GM23338 (cell line): ENCODE results near the gene FDX1. TPM values are rescaled to one million over a fixed set of nuclear protein-coding genes. Genes with fewer than 3 reads are reported as not detected.

ENCODE experiments used
- ATAC-seq: fragments of 200-7000 bp; cut with Tn5 transposase; 3 replicates; pipeline ENCODE4 v1.9.1; 2020
- DNase-seq: peaks from one replicate; pipeline ENCODE4 v3.0.0-alpha.2; 2015; ENCODE audit warnings: low spot score
- H2AFZ ChIP-seq: fragments of 200-600 bp; sonication (generic); 2 replicates; pipeline ENCODE4 v1.8.0; 2016; ENCODE audit warnings: antibody characterized with exemption, mild to moderate bottlenecking, moderate library complexity
- H3F3A ChIP-seq: fragments of 200-600 bp; sonication (generic); replicated peaks from 2 replicates; pipeline ENCODE4 v1.8.0; 2017; ENCODE audit warnings: antibody characterized with exemption, mixed run types, low read depth
- H3K27ac ChIP-seq: fragments of 200-600 bp; sonication (generic); 2 replicates; pipeline ENCODE4 v1.6.1; 2016; ENCODE audit warnings: low read depth
- H3K27me3 ChIP-seq: fragments of 200-600 bp; sonication (generic); 2 replicates; pipeline ENCODE4 v1.8.0; 2016; ENCODE audit warnings: mild to moderate bottlenecking, mixed run types, moderate library complexity; ENCODE audit not compliant: insufficient read depth
- H3K36me3 ChIP-seq: fragments of 200-600 bp; sonication (generic); 2 replicates; pipeline ENCODE4 v1.8.0; 2016; ENCODE audit warnings: mild to moderate bottlenecking; ENCODE audit not compliant: insufficient read depth
- H3K4me1 ChIP-seq: fragments of 200-600 bp; sonication (generic); 2 replicates; pipeline ENCODE4 v1.8.0; 2016; ENCODE audit warnings: mild to moderate bottlenecking, moderate library complexity; ENCODE audit not compliant: insufficient read depth
- H3K4me2 ChIP-seq: fragments of 200-600 bp; sonication (generic); 2 replicates; pipeline ENCODE4 v1.7.1; 2017; ENCODE audit warnings: mixed run types
- H3K4me3 ChIP-seq: fragments of 200-600 bp; sonication (generic); 2 replicates; pipeline ENCODE4 v1.6.1; 2016; ENCODE audit warnings: mixed run types
- H3K79me2 ChIP-seq: fragments of 200-600 bp; sonication (generic); replicated peaks from 2 replicates; pipeline ENCODE4 v1.8.0; 2017; ENCODE audit warnings: mild to moderate bottlenecking; ENCODE audit not compliant: insufficient read depth
- H3K9me2 ChIP-seq: fragments of 200-600 bp; sonication (generic); 2 replicates; pipeline ENCODE4 v1.8.0; 2017; ENCODE audit not compliant: insufficient read depth
- H4K20me1 ChIP-seq: fragments of 200-600 bp; sonication (generic); replicated peaks from 2 replicates; pipeline ENCODE4 v1.8.0; 2017; ENCODE audit warnings: mild to moderate bottlenecking; ENCODE audit not compliant: insufficient read depth
- H3K27ac Mint-ChIP-seq: 2 replicates; pipeline ENCODE4 v1.8.0; 2020; ENCODE audit warnings: inconsistent platforms, mild to moderate bottlenecking, moderate library complexity, mixed read lengths
- H3K27me3 Mint-ChIP-seq: 3 replicates; pipeline ENCODE4 v1.8.0; 2022; ENCODE audit warnings: low read depth, mild to moderate bottlenecking, moderate library complexity, mixed read lengths, inconsistent platforms; ENCODE audit not compliant: insufficient read depth, poor library complexity
- H3K36me3 Mint-ChIP-seq: 3 replicates; pipeline ENCODE4 v1.8.0; 2021; ENCODE audit warnings: low read depth, mild to moderate bottlenecking, inconsistent platforms, moderate library complexity, mixed read lengths
- H3K4me1 Mint-ChIP-seq: 3 replicates; pipeline ENCODE4 v1.8.0; 2020; ENCODE audit warnings: mild to moderate bottlenecking, inconsistent platforms, mixed read lengths
- H3K4me3 Mint-ChIP-seq: 3 replicates; pipeline ENCODE4 v1.8.0; 2021; ENCODE audit warnings: moderate library complexity, mild to moderate bottlenecking, inconsistent platforms, mixed read lengths
- H3K9me3 Mint-ChIP-seq: 3 replicates; pipeline ENCODE4 v1.8.0; 2020; ENCODE audit warnings: moderate library complexity, mild to moderate bottlenecking, inconsistent platforms, mixed read lengths
- CREB1 ChIP-seq: fragments of 250-450 bp; sonication (Bioruptor Pico); IDR thresholded peaks from 2 replicates; pipeline ENCODE4 v1.5.0; 2020; ENCODE audit warnings: low read depth, mild to moderate bottlenecking, moderate library complexity
- CTCF ChIP-seq, 2 experiments: fragments of 200-600 bp in 1 of 2; sonication (generic) in 1 of 2; conservative IDR thresholded peaks; 2 replicates each; pipeline versions ENCODE4 v1.5.1 to v1.6.1; 2016 to 2017; ENCODE audit warnings: antibody characterized with exemption in 2 of 2, low read depth in 2 of 2, mild to moderate bottlenecking in 2 of 2, moderate library complexity in 1 of 2
- ETS1 ChIP-seq: IDR thresholded peaks from 2 replicates; pipeline ENCODE4 v1.6.1; 2016; ENCODE audit warnings: antibody characterized with exemption
- EZH2 ChIP-seq: fragments of 200-600 bp; sonication (generic); IDR thresholded peaks from one replicate; pipeline ENCODE4 v1.8.0; 2017; ENCODE audit warnings: antibody characterized with exemption, mild to moderate bottlenecking, low read depth; ENCODE audit not compliant: unreplicated experiment
- EZH2phosphoT487 ChIP-seq: fragments of 200-600 bp; sonication (generic); IDR thresholded peaks from one replicate; pipeline ENCODE4 v1.8.1; 2018; ENCODE audit warnings: antibody characterized with exemption; ENCODE audit not compliant: unreplicated experiment
- JUNB ChIP-seq: IDR thresholded peaks from one replicate; pipeline ENCODE4 v1.6.1; 2016; ENCODE audit warnings: antibody characterized with exemption; ENCODE audit not compliant: unreplicated experiment
- NANOG ChIP-seq: IDR thresholded peaks from 2 replicates; pipeline ENCODE4 v1.6.1; 2016; ENCODE audit warnings: antibody characterized with exemption, borderline replicate concordance
- POLR2AphosphoS5 ChIP-seq: IDR thresholded peaks from 2 replicates; pipeline ENCODE4 v1.6.1; 2016; ENCODE audit warnings: antibody characterized with exemption, low read depth
- REST ChIP-seq: IDR thresholded peaks from one replicate; pipeline ENCODE4 v1.6.1; 2018; ENCODE audit warnings: antibody characterized with exemption; ENCODE audit not compliant: unreplicated experiment
- ZNF114 ChIP-seq: fragments of 250-450 bp; sonication (Bioruptor Pico); IDR thresholded peaks from 2 replicates; pipeline ENCODE4 v1.5.0; 2020; ENCODE audit warnings: mild to moderate bottlenecking, moderate library complexity
- ZNF331 ChIP-seq: fragments of 250-450 bp; sonication (Bioruptor Pico); IDR thresholded peaks from 2 replicates; pipeline ENCODE4 v1.5.0; 2020; ENCODE audit warnings: low read depth, mild to moderate bottlenecking, moderate library complexity
- ZNF462 ChIP-seq: fragments of 250-450 bp; sonication (Bioruptor Pico); IDR thresholded peaks from 2 replicates; pipeline ENCODE4 v1.5.0; 2020; ENCODE audit warnings: mild to moderate bottlenecking, moderate library complexity
- polyA plus RNA-seq: library from polyadenylated mRNA; unstranded; fragments of >200 nt; fragmentation: Nextera tagmentation; extraction: Ambion mirVana; gene quantifications from 2 replicates; pipeline ENCODE4 v1.2.1, GENCODE V29; 2016
- total RNA-seq: library from RNA; depleted of rRNA; stranded (reverse); fragments of >200 nt; shearing (Covaris generic); gene quantifications from 2 replicates; pipeline ENCODE4 v1.2.3, GENCODE V29; 2014

FDX1 gene
- total and polyA plus RNA-seq, 2 experiments from 2014 or later, result 11.1 to 15.9 TPM

GRCh38 chr11:110512026-110512425 is 82.3 kb downstream of the FDX1 start:
- DNase-seq (no peak), ATAC-seq (no peak)
- Histone ChIP-seq H3K4me1 (no peaks in the 10 kb centered on the region), H3K27ac (no peak overlapping the region), H3K36me3 (no peaks in the 10 kb centered on the region), H2AFZ (no peak overlapping the region), H3K27me3 (no peaks in the 10 kb centered on the region), H3K79me2 (no peaks in the 10 kb centered on the region), H3K4me2 (no peak overlapping the region), H3K9me2 (0 out of 2 replicates have a peak, but pooled peaks cover 8% of the 10 kb centered on the region), H4K20me1 (no peaks in the 10 kb centered on the region), H3K4me3 (no peak overlapping the region), H3F3A (no peaks in the 10 kb centered on the region)
- Mint-ChIP-seq H3K27me3 (peaks cover 6% of the 10 kb centered on the region), H3K9me3 (peaks cover 8% of the 10 kb centered on the region), H3K36me3 (peaks cover 4% of the 10 kb centered on the region; the same call in 2 of the 3 replicates), H3K27ac (no peak overlapping the region), H3K4me1 (peaks cover 2% of the 10 kb centered on the region; the same call in 2 of the 3 replicates), H3K4me3 (no peak overlapping the region)
- TF ChIP-seq EZH2, result no peak
- no peak for TF ChIP-seq EZH2phosphoT487
- TF ChIP-seq CREB1 (CRISPR knock-in tag), result no peak
- TF ChIP-seq POLR2AphosphoS5, result no peak
- TF ChIP-seq ETS1, result no peak
- no peak for TF ChIP-seq JUNB
- no peak for TF ChIP-seq REST
- no peak for TF ChIP-seq ZNF331 (CRISPR knock-in tag)
- TF ChIP-seq CTCF (conservative IDR thresholded peaks at IDR 0.05; ENCODE audit: low read depth in 2 of 2), result no peak
- TF ChIP-seq ZNF462 (CRISPR knock-in tag), result no peak
- no peak for TF ChIP-seq ZNF114 (CRISPR knock-in tag)
- TF ChIP-seq NANOG, result no peak
